Amniotic epithelial cell (primary cell): ENCODE results near the gene KIAA0040.
"Not testable (repeated sequence)": the region's sequence is repeated elsewhere in the genome, so short reads cannot be mapped to it uniquely, and the experiment has no call there.

ENCODE experiments used
- DNase-seq: peaks from one replicate; pipeline ENCODE4 v3.0.0-alpha.2; 2010; ENCODE audit warnings: low read depth

KIAA0040 gene

GRCh38 chr1:175137369-175137768, 55.2 kb downstream of the KIAA0040 start:
- DNase-seq: no peak

DNA sequence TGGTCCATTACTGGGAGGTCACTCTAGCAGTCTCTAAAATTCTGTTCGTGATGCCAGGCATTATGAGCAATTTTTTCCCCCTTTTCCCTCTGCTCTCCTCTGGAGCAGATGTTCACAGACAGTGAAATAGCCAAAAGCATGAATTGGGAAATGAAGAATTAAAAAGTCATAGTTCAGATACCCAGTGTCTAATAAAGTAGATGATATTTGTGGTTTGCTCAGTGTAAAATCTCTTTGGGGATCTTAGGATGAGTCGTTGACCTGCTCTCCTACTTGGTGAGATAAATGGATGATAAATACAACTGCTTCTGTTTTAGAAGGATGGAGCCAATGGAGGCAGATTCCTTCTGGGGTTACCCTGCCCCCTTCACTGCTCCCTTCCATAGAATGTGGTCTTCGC, 56.3 kb downstream of the KIAA0040 start:
- no peak for DNase-seq

DNA sequence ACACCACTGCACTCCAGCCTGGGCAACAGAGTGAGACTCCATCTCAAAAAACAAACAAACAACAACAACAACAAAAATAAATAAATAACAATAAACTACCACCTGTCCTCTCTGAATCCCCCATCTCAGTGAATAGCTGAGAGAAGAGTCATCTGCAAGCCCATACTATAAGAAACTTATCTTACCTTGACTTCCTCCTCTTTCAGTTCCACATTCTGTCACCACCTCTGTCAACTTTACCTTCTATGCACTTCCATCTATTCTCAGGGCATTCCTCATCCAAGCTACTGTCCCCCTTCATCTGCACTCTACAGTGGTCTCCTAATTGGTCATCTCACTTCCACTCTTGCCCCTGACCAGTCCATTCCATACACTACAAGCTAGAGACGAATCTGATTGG, 58.1 kb downstream of the KIAA0040 start:
- DNase-seq: no peak

- DNase-seq: no peak
Observed at GRCh38 chr1:175133673-175134435, 58.7 kb downstream of the KIAA0040 start.

DNA sequence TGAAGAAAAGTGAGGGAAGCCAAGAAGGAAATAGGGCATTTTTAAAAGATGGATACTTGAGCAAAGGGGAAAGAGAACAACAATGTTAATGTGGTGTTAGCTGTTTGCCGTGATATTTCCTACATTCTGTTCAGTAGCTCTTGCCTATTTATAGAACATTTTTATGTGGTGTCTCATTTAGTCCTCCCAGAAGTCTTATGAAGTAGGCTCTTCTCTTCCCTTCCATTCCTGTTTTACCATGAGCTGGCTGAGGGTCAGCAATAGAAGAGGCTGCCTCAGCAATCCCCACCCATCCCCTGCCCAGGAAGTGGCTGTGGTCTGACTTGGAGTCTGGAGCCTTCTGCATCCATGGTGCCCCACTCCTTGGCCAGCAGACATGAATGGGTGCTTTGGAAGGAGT, 60.1 kb downstream of the KIAA0040 start:
- no peak for DNase-seq

DNA sequence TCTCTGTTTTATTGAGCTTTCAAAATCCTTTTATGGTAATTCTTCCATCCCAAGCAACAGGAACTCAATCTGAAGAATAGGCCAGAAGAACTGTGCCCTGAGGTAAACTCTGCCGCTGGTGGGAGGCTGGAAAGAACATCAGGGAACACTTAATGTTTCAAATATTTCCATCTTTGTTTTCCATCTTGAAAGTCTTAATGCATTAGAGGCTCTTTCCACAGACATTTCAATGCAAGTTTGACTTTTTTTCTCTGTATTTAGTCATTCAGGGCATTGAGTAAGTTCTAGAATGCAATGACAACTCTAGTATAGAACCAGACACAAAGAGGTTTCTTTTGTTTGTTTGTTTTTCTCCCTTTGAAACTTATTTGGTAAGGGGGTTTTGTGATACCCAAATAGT, 61.5 kb downstream of the KIAA0040 start:
- no peak for DNase-seq

GRCh38 chr1:175130649-175131045, 61.9 kb downstream of the KIAA0040 start:
- no peak for DNase-seq

GRCh38 chr1:175129997-175130648, 62.5 kb downstream of the KIAA0040 start:
- no peak for DNase-seq

DNA sequence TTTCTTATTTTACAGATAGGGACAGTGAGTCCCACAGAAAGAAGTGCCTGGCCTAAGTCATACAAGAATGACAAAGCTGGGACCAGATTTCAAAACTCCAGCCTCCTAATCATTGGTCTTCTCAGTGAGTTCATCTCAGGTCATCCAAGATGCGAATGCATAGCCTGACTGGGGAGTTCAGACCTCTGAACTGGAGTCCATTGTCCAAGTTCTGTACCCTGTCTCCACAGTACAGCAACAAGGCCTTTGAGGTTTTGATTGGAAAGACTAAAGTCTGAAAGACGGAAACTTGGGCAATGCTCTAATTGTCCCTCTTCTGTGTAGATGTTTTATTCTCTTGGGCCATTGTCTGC, 63.0 kb downstream of the KIAA0040 start:
- no peak for DNase-seq

DNA sequence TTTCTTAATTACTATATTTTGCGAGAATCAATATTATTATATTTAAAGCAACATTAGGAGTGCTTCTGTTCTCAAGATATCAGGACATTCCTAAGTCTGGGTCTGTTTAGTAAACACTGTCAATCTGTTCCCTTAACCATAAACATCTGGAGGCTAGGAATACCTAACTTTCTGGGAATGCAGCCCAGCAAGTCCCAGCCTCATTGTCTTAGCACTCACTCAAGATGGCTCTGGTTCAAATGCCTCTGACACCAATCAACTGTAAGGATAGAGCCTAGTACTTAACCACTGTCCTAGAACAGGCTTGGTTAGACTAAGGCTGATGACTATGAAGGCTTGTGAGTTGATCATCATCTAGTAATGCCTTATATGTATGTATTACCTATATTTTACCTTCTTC, 63.4 kb downstream of the KIAA0040 start:
- DNase-seq: no peak

GRCh38 chr1:175128523-175128922, 64.1 kb downstream of the KIAA0040 start:
- DNase-seq: no peak

GRCh38 chr1:175127565-175127964, 65.0 kb downstream of the KIAA0040 start:
- no peak for DNase-seq

- DNase-seq: no peak
Observed at GRCh38 chr1:175126347-175126746, 66.2 kb downstream of the KIAA0040 start.

DNA sequence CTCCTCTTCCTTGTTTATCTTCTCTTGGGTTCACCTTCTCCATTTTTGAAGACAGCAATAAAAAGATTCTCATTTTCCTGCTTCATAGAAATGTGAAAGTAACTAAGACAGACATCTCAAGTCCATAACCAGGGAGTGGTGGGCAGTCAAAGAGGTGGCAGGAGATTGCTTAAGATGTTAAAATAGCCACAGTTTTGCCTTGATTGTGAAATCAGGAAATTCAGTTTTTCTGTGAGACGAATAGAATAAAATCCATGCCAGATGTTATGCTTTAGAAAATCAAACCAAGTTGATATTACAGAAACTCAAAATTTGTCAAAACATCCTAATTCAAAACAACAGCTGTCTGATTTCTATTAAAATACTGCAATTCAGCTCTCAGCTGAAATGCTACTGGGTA, 67.7 kb downstream of the KIAA0040 start:
- no peak for DNase-seq

DNA sequence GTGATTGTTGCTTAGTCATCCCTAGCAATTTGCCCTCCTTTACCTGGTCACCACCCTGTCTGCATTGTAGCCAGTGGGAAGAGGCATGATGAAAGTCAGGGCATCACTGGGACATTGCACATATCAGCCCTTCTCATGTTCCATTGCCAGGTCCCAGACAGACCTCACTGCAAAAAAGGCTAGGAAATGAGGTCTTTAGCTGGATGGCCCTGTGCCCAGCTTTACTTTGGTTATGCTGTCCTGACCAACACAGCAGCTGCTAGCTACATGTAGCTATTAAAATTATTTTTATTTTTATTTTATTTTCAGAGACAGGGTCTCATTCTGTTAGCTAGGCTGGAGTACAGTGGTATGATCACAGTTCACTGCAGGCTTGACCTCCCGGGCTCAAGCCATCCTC, 72.1 kb downstream of the KIAA0040 start:
- DNase-seq: no peak

DNA sequence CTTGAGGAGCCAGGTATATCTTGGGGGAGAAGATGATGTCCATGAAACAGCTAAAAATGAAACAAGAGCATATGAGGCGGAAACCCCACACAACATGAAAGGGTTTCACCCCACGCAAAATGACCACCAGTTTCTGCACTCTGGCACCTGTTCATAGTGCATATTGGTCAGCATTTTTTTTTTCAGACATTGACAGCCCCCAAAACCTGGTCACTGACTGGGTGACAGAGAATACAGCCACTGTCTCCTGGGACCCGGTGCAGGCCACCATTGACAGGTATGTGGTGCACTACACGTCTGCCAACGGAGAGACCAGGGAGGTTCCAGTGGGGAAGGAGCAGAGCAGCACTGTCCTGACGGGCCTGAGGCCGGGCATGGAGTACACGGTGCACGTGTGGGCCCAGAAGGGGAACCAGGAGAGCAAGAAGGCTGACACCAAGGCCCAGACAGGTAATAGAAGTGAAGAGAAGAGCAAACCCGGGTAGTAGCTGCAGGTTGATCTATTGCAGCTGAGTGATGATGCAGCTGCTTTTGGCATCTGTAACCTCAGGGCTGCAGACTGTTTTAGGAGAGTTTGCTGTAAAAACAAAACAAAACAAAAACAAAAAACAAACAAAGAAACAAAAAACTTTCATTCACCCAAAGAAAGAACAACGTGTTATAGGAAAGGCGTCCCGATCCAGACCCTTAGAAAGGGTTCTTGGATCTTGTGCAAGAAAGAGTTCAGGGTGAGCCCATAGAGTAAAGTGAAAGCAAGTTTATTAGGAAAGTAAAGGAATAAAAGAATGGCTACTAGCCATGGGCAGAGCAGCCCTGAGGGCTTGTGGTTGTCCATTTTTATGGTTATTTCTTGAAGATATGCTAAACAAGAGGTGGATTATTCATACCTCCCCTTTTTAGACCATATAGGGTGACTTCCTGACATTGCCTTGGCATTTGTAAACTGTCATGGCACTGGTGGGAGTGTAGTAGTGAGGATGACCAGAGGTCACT, 73.9 kb downstream of the KIAA0040 start:
- no peak for DNase-seq

GRCh38 chr1:175116903-175117302, 75.7 kb downstream of the KIAA0040 start:
- no peak for DNase-seq

DNA sequence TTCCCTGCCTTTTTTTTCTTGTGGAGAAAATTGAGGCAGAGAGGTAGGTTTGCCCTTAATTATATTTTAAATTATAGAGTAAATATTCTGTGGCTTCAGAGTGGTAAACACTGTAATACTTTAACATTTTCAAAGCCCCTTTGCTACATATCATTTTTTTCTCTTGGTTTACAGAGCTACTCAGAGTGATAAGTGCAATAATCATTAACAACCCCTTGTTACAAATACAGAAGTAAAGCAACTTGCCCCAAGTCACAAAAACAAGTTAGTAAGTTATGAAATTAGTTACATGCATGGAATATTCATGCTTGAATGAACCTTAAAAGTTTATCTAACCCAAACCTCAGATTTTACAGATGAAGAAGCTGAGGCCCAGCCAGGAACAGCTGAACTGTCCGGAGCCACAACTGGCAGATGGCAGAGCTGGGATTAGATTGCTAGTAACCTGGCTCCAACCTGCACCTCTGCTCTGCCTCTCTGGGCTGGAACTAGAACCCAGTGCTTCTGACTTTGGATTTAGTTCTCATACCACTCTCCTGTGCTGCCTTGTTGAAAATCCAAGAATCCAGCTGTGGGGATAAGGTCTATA, 76.3 kb downstream of the KIAA0040 start:
- DNase-seq: no peak

DNA sequence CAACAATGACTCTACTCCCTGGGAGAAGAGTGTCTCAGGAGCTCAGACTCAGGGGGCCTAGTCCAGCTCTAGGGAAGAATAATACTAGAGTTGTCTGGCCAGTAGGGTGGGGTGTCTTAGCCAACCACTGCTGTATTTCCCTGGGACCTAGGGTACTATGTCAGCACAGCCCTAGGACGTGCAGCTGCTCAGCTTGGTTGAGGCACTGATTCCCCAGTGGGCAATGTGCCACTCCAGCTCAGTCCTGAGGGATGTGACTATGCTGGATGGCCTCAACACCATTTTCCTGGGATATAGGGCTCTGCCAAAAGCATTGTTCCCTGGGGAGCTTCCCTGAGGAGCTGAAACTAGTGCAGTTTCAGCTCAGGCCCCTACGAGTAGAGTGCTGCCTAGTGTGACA, 77.6 kb downstream of the KIAA0040 start:
- no peak for DNase-seq

GRCh38 chr1:175108331-175108820, 84.2 kb downstream of the KIAA0040 start:
- not testable (repeated sequence) for DNase-seq
